ENCODE data around the gene GABBR1.

DNA sequence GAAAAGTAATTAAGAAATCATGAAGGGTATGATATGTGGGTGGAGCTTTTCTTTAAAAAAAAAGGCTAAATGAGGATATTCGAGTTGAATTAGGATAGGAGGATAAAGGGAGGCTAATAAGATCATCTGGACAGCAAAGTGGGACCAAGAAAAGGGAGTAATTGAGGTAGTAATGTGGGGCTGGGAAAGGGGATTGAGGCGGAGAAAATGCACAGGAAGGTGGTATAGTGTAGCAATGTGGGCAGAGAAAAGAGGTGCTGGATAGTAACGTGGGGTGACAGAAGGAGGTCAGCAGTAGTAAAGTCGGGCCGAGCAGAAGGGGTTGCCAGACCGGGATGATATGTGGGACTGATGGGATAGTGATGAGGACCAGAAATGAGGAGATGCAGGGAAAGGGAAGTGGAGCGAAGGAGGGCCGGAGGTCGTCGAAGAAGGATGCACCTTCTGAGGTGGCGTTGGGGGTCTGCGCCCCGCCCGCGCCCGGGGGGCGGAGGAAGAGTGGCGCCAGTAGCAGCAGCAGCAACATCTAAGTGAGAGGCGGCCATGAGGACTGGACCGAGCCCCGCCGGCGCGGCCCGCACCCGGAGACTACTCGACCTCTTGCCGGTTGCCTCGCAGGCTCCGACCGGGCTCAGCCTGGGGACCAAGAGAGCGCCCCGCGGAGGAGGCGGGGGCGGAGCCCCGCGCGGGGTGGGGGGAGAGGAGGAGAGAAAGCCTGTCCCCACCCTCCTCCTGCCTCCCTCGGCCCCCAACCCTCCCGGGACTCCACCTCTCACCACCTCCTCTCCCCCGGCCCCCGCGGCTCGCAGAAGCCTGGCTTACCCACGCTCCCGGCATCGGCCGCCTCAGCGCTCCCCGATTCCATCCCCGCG lies 887 bp downstream of the GABBR1 start:
- no peak for TF ChIP-seq EZH2 (IDR thresholded peaks at IDR 0.05; ENCODE audit: low read depth)
- TF ChIP-seq, protein P1, sequence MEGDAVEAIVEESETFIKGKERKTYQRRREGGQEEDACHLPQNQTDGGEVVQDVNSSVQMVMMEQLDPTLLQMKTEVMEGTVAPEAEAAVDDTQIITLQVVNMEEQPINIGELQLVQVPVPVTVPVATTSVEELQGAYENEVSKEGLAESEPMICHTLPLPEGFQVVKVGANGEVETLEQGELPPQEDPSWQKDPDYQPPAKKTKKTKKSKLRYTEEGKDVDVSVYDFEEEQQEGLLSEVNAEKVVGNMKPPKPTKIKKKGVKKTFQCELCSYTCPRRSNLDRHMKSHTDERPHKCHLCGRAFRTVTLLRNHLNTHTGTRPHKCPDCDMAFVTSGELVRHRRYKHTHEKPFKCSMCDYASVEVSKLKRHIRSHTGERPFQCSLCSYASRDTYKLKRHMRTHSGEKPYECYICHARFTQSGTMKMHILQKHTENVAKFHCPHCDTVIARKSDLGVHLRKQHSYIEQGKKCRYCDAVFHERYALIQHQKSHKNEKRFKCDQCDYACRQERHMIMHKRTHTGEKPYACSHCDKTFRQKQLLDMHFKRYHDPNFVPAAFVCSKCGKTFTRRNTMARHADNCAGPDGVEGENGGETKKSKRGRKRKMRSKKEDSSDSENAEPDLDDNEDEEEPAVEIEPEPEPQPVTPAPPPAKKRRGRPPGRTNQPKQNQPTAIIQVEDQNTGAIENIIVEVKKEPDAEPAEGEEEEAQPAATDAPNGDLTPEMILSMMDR (conservative IDR thresholded peaks at IDR 0.05) = no peak
